Stomach (tissue), 4 donors: ENCODE data around the gene CARD14.

Experiments
- CTCF ChIP-seq, 7 experiments: fragments of 450-650 bp in 4 of 7; fragments of 200-600 bp in 3 of 7; sonication (generic) in 3 of 7; IDR thresholded peaks; one replicate each; pipeline ENCODE4 v1.5.1; 2016 to 2019; ENCODE audit warnings: antibody characterized with exemption in 7 of 7, control low read depth in 2 of 7, mild to moderate bottlenecking in 1 of 7
- EP300 ChIP-seq: sonication (generic); formaldehyde crosslinking; IDR thresholded peaks from one replicate; pipeline ENCODE4 v1.6.1; 2017; ENCODE audit warnings: antibody characterized with exemption
- POLR2A ChIP-seq, 4 donors: fragments of 450-650 bp; IDR thresholded peaks; one replicate each; pipeline ENCODE4 v1.6.1; 2016; ENCODE audit warnings: antibody characterized with exemption in 4 of 4, control low read depth in 2 of 4, mild to moderate bottlenecking in 1 of 4, moderate library complexity in 1 of 4
- POLR2AphosphoS5 ChIP-seq, 3 donors: sonication (generic); formaldehyde crosslinking; IDR thresholded peaks; one replicate each; pipeline ENCODE4 v1.6.1; 2016; ENCODE audit warnings: antibody characterized with exemption in 3 of 3

- no peak for TF ChIP-seq EP300
- no peak for TF ChIP-seq CTCF (IDR thresholded peaks at IDR 0.05)
- TF ChIP-seq POLR2AphosphoS5 (IDR thresholded peaks at IDR 0.05): no peak
- TF ChIP-seq POLR2A (IDR thresholded peaks at IDR 0.05): no peak
These were observed 22.2 kb downstream of the CARD14 start for GRCh38 chr17:80191865-80192661.
